Immature natural killer cell (primary cell): Measurements from ENCODE around the gene UTP20. TPM values are rescaled to one million over a fixed set of nuclear protein-coding genes. Genes with fewer than 3 reads are reported as not detected.
"Not testable (repeated sequence)": the region's sequence is repeated elsewhere in the genome, so short reads cannot be mapped to it uniquely, and the experiment has no call there.

Source experiments
- DNase-seq, 3 donors: peaks; one replicate each; pipeline ENCODE4 v3.0.0; 2022; ENCODE audit warnings: mixed read lengths in 1 of 3
- H3K27ac Mint-ChIP-seq, 6 donors: one replicate each; pipeline ENCODE4 v1.8.0; 2020; ENCODE audit warnings: mixed read lengths in 6 of 6, mild to moderate bottlenecking in 5 of 6, inconsistent platforms in 4 of 6, moderate library complexity in 3 of 6
- H3K27me3 Mint-ChIP-seq, 3 donors: one replicate each; pipeline ENCODE4 v1.8.0; 2020 to 2021; ENCODE audit warnings: low read depth in 3 of 3, mild to moderate bottlenecking in 3 of 3, mixed read lengths in 3 of 3, moderate library complexity in 3 of 3, inconsistent platforms in 1 of 3
- H3K36me3 Mint-ChIP-seq, 3 donors: one replicate each; pipeline ENCODE4 v1.8.0; 2020; ENCODE audit warnings: mixed read lengths in 3 of 3, inconsistent platforms in 2 of 3, mild to moderate bottlenecking in 2 of 3
- H3K4me1 Mint-ChIP-seq, 2 donors: one replicate each; pipeline ENCODE4 v1.8.0; 2020; ENCODE audit warnings: inconsistent platforms in 2 of 2, mild to moderate bottlenecking in 2 of 2, mixed read lengths in 2 of 2, moderate library complexity in 1 of 2
- H3K4me3 Mint-ChIP-seq, 5 donors: one replicate each; pipeline ENCODE4 v1.8.0; 2020; ENCODE audit warnings: mild to moderate bottlenecking in 5 of 5, mixed read lengths in 5 of 5, inconsistent platforms in 3 of 5, moderate library complexity in 3 of 5
- H3K9me3 Mint-ChIP-seq, 6 donors: one replicate each; pipeline ENCODE4 v1.8.0; 2020; ENCODE audit warnings: mild to moderate bottlenecking in 6 of 6, mixed read lengths in 6 of 6, inconsistent platforms in 4 of 6, moderate library complexity in 3 of 6
- polyA plus RNA-seq, 3 donors: library from polyadenylated mRNA; unstranded; fragments of 300-500 nt; fragmentation: Illumina TruSeq; gene quantifications; one replicate each; pipeline ENCODE4 v1.2.3, GENCODE V29; 2021

UTP20 gene
- polyA plus RNA-seq, 3 donors from 2014 or later = 1.2 to 4.8 (median 1.9) TPM

GRCh38 chr12:101422066-101422465 lies 142.2 kb downstream of the UTP20 start:
- not testable (repeated sequence) for DNase-seq, H3K4me1 Mint-ChIP-seq, H3K36me3 Mint-ChIP-seq, H3K4me3 Mint-ChIP-seq, H3K9me3 Mint-ChIP-seq, H3K27ac Mint-ChIP-seq, H3K27me3 Mint-ChIP-seq

- H3K27me3 Mint-ChIP-seq = peaks cover 0 to 4% (median 2%) of the 10 kb centered on the region in 3 donors
- H3K27ac Mint-ChIP-seq = no peak overlapping the region
- no peaks in the 10 kb centered on the region for H3K9me3 Mint-ChIP-seq
- no peaks in the 10 kb centered on the region for H3K4me1 Mint-ChIP-seq
- H3K4me3 Mint-ChIP-seq = no peak overlapping the region
- no peak for DNase-seq
- H3K36me3 Mint-ChIP-seq = no peaks in the 10 kb centered on the region
These were observed 144.7 kb downstream of the UTP20 start for GRCh38 chr12:101424620-101425019.

GRCh38 chr12:101430456-101430855 lies 150.6 kb downstream of the UTP20 start:
- Mint-ChIP-seq H3K4me1 (no peaks in the 10 kb centered on the region), H3K27ac (no peak overlapping the region), H3K27me3 (peaks cover 0 to 2% (median 1%) of the 10 kb centered on the region in 3 donors), H3K9me3 (no peaks in the 10 kb centered on the region), H3K4me3 (no peak overlapping the region), H3K36me3 (no peaks in the 10 kb centered on the region)
- no peak for DNase-seq

- Mint-ChIP-seq H3K36me3 (no peaks in the 10 kb centered on the region), H3K27ac (no peak overlapping the region), H3K9me3 (no peaks in the 10 kb centered on the region), H3K27me3 (peaks cover 1 to 3% (median 2%) of the 10 kb centered on the region in 3 donors), H3K4me1 (no peaks in the 10 kb centered on the region), H3K4me3 (no peak overlapping the region)
- no peak for DNase-seq
These were observed 156.2 kb downstream of the UTP20 start for GRCh38 chr12:101436136-101436535.

Other genes starting within 250 kb of the UTP20 start
- gene SLC5A8, start 69.9 kb upstream of the UTP20 start, polyA plus RNA-seq = not detected
- gene ARL1, start 127.7 kb downstream of the UTP20 start, polyA plus RNA-seq = 10 to 100 TPM; 25.2 to 38.7 (median 26.3) TPM
- not detected for gene SPIC, start 195.2 kb downstream of the UTP20 start, polyA plus RNA-seq